NCI-H1417 treated with DMSO at 0.1 percent for 48 hours (cell line): Measurements from ENCODE around the gene GDPD5.

Experiments
- DNase-seq: peaks from one replicate; lab custom pipeline; 2025; lab: John Stamatoyannopoulos, UW

GDPD5 gene

GRCh38 chr11:75399344-75400145 lies 126.2 kb downstream of the GDPD5 start, which contains the start of gene RPS3:
Gene RPS3 (plus strand): TSS chr11:75399518. CDS start chr11:75399548, 30 bp downstream.
- peak; percentile 50 for DNase-seq

GRCh38 chr11:75398906-75399305 lies 126.8 kb downstream of the GDPD5 start:
- no peak for DNase-seq

- no peak for DNase-seq
These were observed 131.5 kb downstream of the GDPD5 start for GRCh38 chr11:75394085-75394840.

GRCh38 chr11:75389925-75390324 lies 135.8 kb downstream of the GDPD5 start:
- DNase-seq: no peak

GRCh38 chr11:75389276-75389605 lies 136.5 kb downstream of the GDPD5 start:
- DNase-seq: no peak

- DNase-seq: peak; percentile 68
These were observed 137.1 kb downstream of the GDPD5 start for GRCh38 chr11:75388386-75389275.

GRCh38 chr11:75387736-75388294 lies 137.9 kb downstream of the GDPD5 start:
- DNase-seq: no peak

GRCh38 chr11:75386942-75387630 lies 138.7 kb downstream of the GDPD5 start:
- no peak for DNase-seq
